NCI-H748 (cell line): Measurements from ENCODE around the gene SYF2.

Experiments
- DNase-seq: peaks from one replicate; lab custom pipeline; 2025; ENCODE audit not compliant: unreplicated experiment; lab: John Stamatoyannopoulos, UW

SYF2 gene

DNA sequence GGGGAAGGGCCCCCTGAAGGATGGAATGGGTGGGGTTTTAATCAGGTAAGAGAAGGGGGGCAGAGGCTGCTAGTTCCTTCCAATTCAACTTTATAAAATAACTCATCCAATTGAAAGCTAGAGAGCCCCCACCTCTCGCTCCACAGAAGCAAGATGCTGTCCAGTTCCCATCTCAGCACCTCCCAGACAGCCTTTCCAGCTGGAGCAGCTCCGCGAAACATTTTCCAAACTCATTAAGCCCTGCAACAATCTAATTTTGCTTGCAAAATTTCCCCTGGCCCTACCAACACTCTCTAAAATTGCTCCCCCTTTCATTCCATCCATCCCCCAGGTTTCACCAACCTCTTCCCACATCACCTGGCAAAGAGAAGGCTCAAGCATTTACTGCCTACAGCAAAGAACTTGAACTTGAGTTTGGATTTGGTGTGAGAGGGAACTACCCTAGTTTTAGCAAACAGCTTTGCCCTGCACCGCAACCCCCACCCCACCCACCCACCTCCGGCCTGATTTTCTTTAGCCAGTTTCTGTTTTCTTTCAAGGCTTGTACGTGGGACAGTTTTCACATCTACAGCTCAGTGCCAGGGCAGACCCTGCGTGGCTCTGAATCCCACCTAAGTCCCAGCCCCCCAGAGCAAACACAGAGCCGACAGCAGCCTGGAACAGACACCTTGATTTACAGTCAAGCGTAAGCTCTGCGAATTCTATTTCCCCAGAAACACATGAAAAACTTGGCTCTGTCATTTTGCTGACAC, 46.7 kb downstream of the SYF2 start:
- no peak for DNase-seq

DNA sequence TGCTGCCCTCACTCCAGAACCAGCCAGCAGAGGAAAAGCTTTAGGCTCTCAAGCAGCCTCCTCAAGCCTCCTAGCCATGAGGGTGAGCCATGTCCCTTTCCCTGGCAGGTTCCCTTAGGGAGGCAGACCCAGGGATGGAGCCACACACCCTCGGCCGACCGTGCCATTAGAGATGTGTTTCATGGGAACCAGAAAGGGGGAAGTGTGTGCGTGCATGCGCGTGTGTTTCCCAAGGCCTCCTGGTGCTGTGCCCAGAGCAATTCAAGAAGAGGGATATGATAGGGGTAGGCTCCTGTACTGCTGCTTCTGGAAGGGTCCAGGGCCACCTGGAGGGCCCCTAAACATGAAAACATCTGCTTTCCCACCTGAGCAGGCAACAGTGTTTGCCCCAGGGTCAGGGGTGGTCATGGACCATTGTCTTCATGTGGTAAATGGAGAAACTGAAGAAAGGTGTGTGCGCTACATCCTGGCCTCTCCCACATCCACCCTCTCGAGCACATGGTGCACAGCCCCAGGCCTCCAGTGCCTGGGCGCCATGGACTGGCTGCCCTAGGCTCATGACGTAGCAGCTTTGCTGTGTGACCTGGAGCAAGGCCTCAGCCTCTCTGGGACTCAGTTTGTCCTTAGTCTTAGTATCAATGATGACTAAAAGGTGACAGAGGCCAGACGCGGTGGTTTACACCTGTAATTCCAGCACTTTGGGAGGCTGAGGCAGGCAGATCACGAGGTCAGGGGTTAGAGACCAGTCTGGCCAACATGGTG, 48.1 kb downstream of the SYF2 start:
- no peak for DNase-seq

DNA sequence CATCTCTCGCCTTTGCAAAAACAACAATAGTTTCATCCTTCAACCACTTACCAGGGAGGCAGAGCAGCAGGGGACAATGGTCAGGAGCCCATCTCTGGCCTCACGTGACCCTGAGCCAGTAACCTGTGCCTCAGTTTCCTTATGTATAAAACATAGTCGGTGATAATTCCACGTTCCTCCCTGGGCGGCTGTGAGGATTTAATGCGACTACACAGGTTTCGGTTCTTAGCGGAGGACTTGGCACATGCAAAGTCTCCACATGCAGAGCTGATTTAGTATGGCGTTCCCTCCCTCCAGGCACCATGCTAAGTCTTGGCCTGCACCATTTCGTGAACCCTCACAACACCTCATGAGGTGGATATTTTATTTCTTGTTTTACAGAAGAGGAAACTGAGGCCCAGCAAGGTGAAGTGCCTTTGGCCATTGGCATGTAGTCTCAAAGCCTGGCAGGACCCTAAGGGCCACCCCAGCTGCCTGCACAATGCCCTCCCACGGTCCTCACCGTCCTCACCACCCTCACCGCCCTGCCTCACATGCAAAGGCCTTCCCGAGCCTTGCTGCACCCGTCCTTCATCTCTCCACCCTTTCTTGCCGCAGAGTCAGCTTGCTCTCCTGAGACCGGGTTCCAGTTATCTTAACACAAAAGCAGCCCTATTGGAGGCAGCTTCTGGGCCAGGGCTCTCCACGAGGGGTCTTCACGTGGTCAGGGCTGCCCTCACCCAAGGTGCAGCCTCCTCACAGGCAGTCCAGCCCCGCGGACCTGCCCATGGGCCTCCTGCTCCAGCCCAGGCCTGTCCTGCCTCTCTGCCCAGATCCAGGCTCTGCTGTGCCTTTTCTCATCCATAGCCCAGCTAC, 48.9 kb downstream of the SYF2 start:
- no peak for DNase-seq

DNA sequence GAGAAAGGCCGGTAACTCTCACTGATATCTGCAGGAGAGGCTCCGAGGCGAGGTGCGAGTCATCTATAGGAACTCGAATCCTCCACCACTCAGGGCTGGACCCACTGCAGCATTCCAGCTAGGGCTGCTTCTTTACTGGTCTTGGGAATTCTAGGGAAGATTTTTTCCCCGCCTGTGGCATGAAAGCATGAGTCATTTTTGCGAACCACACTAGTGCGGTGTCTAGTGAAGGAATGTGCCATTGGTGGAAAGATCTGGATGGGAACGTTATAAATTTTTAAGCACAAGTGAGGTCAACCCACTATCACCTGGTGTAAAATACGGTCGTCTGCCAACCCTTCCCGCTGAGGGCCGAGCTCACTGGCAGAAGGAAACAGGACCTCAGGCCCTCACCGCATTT, 49.7 kb downstream of the SYF2 start:
- DNase-seq = no peak

DNA sequence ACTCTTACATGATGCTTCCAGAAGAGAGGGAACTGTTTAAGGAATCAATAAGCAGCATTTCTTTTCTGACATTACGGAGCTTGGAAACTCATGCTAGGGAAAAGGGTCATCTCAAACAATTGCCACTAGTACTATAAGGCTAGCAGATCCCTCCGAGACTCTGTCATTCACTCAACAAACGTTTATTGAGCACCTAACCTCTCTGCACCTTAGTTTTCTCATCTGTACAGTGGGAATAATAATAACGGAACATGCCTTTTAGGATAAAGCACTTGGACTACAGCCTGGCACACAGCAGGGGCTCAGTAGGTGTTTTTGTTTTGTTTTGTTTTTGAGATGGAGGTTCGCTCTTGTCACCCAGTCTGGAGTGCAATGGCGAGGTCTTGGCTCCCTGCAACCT, 51.3 kb downstream of the SYF2 start:
- no peak for DNase-seq

DNA sequence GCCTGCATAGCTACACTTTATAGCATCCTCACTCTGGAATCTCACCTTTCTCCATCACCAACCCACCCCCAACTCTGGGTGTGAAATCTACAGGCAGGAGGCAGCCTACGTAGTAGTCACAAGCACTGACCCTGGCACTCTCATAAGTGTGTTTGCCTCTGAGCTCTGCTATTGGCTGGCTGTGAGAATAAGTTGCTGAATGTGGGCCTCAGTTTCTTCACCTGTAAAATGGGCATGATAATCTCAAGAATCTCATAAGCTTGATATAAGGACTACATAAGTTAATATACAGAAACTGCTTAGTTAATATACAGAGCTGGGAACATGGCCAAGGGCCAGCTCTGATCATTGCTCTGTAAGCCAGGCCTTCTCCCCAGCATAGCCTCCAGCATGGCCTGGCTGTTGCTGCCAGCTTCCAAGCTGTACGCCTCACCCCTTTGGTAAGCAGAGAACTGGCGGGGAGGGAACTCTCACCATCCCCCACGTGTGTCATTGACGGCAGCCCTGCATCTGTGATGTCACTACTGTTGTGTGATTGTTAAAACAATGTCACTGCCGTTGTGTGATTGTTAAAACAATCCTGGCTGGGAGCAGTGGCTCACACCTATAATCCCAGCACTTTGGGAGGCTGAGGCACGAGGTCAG, 53.3 kb downstream of the SYF2 start:
- no peak for DNase-seq

DNA sequence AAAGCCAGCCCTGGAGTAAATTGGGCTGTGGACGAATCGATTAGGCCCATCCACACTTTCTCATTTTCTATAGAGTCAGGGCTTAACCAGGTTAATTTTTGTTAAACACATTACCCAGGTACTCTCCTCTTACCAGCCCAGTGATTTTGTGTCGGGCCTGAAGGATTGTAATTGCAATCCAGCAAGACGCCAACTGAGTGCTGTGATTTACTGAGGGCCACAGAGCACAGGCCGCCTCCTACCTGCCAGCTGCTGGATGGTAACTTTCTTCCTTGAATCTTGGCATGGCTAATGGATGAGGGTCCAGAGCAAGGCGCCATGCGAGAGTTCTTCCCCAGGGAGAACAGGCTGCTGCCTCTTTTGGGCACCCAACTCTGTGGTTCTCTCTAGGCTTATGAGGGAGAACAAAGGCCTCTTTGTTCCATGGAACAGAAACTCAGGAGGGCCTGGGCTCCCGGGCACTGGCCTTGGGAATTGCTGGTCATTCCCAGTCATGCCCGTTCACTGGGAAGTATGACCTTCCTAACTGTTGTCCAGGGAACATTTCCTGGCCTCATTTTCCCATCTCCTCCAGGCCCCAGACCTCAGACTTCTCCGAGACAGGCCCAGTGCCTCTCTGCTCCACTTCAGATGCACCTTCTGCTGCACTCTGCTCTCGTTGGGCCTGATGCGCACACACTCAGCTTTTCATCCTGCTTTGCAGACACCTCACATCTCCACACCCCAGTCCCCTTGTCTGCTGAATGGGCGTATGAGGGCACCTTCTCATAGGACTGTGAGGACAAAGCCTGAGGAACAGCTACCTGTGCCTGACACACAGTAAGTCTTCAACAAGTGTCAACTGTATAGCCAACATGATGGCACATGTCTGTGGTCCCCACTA, 57.3 kb downstream of the SYF2 start:
- no peak for DNase-seq

DNA sequence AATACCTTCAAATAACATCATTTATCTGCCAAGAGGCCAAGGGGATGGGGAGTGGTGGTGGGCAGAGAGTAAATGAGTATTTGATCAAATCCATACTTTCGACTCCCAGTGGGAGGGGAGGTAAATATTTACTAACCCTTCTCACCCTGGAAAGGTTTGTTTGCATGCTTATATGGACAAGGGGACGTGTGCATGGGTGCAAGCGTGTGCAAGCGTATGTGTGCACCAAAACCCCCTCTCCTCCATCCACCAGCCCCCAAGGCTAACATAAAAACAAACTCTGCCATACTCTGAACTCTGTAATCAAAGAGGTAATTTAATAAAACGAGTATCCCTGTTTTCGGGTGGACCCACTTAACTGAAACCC, 58.0 kb downstream of the SYF2 start:
- no peak for DNase-seq

DNA sequence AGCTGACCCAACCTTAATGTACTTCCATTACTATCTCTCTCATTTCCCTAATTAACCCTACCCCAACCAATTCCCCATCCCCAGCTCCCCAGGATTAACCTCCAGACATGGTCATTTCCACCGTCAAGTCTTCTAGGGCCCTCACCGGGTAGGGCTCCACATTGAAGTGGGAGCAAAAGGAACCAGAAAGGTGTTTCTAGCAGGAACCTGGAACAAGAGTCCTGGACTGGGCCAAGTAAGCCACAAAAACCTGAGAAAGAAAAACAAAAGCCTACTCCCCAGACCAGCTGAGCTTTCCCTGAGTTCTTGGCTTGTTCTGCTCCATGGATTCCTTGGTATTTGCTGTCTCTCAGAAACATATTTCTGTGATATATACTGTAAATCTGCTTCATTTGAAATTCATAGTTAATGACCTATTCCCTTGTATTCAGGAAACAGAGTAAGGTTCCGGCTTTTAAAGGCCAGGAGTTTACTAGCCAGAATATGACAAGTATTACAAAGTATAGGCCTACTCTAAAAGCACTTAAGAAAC, 58.4 kb downstream of the SYF2 start:
- DNase-seq = no peak
